GM21723 (cell line): Measurements from ENCODE around the gene XRN1.

ENCODE experiments used
- ATAC-seq: cut with Tn5 transposase; IDR thresholded peaks from one replicate; pipeline ENCODE4 v1.9.1; 2021; ENCODE audit warnings: mild to moderate bottlenecking, moderate library complexity; ENCODE audit not compliant: unreplicated experiment

The XRN1 gene

GRCh38 chr3:142272200-142272891 is 175.5 kb downstream of the XRN1 start:
- ATAC-seq: no peak

- no peak for ATAC-seq
Observed at GRCh38 chr3:142270407-142270806, 177.4 kb downstream of the XRN1 start.

GRCh38 chr3:142269767-142270166 is 178.1 kb downstream of the XRN1 start:
- no peak for ATAC-seq

DNA sequence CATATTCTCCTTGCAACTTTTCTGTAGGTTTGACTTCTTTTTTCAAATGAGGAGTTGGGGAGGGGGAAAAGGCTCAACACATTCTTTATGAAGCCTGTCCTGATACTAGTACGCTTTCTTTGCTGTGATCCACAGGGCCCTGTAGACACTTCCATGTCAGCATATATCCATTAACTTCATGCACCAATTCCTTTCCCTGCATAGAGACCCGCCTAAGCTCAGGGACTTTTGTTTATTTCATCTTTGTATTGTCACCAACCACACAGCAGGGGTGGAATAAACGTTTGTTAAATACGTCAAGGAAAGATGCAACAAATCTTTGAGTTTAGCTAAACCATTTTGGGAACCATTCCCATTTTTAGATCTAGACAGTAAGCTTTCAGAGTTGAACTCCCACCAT is 179.4 kb downstream of the XRN1 start:
- no peak for ATAC-seq

DNA sequence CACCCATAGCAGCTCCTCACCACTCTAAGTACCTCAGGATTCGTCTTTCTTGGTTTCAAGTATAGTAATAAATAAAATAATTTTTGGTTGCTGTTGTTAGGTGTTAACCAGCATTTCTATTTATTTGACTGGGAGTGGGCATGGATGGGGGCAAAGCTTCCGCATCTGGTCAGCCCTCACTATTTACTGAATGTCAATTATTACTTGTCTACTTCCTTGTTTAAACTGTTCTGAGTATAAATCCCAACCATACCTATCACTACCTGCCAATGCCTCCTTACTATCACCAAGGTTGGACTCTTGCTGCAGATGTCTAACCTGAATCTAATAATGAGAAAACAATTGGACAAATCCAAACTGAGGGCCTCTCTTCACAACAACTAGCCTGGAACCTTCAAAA is 180.6 kb downstream of the XRN1 start:
- ATAC-seq: no peak

GRCh38 chr3:142263112-142263511 is 184.7 kb downstream of the XRN1 start:
- ATAC-seq: no peak

DNA sequence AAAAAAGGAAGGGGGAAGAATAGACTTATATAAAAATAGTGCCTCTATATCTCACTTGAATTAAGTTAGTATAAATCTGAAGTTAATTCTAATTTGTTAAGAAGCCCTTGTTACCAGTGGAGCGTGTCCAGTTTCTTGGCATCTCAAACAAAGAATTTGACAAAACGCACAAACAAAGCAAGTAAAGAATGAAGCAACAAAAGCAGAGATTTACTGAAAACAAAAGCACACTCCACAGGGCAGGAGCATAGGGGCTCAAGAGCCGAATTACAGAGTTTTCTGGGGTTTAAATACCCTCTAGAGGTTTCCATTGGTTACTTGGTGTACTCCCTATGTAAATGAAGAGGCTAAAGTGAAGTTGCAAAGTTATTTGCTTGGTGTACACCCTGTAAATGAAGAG is 188.5 kb downstream of the XRN1 start:
- ATAC-seq: no peak

DNA sequence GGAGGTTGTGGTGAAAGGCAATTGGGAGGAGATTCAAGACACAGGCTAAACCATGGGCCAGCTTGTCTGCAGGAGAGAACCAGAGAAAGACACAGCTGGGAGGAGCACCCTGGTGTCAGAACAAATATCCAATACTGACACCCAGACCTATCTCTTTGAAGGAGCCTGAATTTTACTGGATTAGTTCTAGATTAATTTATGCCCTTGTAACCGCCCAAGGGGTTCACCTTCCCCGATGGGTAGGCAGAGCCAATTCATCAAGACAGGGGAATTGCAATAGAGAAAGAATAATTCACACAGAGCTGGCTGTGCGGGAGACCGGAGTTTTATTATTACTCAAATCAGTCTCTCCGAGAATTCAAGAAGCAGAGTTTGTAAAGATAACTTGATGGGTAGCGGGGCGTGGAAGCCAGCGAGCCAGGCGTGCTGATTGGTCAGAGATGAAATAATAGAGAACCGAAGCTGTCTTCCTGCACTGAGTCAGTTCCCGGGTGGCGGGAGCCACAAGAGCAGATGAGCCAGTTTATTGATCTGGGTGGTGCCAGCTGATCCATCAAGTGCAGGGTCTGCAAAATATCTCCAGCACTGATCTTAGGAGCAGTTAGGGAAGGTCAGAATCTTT is 191.0 kb downstream of the XRN1 start:
- ATAC-seq: no peak
